Measurements from ENCODE around the gene INTS11.
A peak's percentile ranks its signal among the peaks of the same experiment; 100 is the strongest.

INTS11 gene

DNA sequence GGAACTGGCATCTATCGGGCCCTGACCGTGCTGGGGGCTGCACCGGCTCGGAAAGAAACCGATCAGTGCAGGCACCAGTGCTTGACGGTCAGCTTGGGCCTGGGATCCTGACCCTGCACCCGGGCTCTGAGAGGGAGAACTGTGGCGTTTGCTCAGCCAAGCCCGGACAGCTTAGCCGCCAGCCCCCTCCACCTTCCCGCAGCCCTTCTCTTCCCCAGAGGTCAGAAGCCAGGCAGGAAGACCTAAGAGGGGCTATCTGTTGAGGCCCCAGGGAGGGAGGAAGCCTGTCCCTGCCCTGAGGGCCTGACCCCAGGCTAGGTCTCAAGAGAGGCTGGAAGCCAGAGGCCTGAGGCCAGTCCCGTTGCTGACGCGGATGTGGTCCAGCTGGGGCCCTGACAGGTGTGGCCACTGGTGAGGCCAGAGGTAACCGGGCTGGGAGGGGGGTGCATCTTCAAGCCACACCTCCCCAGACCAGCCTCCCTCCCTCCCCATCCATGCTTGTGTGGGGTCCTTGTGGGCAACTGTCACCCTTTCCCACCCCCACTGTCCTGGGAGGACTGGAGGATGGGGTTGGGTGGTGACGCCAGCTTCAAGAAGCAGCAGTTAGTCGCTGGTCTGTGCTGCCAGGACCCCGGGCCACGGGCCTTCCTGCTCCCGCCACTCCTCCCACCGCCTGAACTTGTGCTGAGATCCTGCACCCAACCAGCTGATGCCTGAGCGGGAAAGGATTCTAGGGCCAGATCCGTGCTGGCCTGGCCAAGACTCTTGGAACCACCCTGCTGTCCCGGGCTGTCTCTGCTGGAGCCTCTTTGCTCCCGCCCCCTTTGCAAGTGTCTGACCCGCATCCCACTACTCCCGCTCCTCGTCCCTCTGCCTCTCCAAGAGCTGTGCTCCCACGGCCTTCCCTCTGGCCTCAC lies 27.3 kb upstream of the INTS11 start:
- no peak overlapping the region for H3K4me3 ChIP-seq (ENCODE audit: low read depth in 1 of 2, low read length in 1 of 2)

DNA sequence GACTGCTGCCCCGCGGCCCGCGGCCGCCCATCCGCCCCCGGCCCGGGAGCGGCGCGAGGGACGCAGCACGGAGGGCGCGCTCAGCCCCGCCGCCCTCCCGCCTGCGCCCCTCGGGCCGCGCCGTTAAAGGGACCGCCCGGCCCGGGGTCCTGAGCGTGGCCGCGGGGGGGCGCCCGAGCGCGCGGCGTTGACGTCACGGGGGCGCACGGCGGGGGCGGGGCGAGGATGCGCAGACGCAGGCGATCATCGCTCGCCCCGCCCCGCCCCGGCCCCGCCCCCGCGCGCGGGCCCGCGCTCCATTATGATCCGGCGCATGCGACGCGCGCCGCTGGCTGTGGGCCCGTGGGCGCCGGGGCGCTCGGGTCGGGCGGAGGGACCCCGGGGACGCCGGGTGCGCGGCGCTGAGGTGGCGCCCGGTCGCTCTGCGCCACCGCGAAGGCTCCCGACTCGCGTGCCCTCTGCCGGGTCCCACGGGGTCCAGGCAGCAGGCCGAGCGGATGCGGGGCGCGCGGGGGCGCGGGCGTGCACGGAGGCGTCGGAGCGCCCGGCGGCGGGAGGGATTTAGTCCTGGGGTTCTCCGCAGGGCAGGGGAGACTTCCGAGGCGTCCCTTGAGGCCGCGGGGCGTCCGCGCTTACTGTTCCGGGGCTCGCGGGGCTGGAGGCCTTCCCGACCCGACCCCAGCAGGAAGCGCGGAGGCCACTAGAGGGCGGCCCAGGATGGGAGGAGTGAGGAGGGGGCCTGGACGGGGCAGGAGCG lies 25.0 kb upstream of the INTS11 start, which contains the start of gene DVL1:
Gene DVL1 (minus strand): TSS at position 163 of the 757 bp plus-strand sequence. CDS start 353 bp downstream, outside the sequence.
- H3K27me3 ChIP-seq: peaks cover 48% of the 10 kb centered on the region
- H3K27ac ChIP-seq: peak within 1 kb of the TSS; percentile 64
- peak within 1 kb of the TSS; percentile 70 to 75 for H3K4me3 ChIP-seq (ENCODE audit: low read depth in 1 of 2, low read length in 1 of 2)
- H3K36me3 ChIP-seq: no peaks in the 10 kb centered on the region
- peaks cover 9% of the 10 kb centered on the region in 2 experiments for H3K4me1 ChIP-seq (ENCODE audit: control insufficient read depth in 1 of 2, insufficient read depth in 1 of 2, low read depth in 1 of 2, low read length in 1 of 2)
- H3K9me3 ChIP-seq: no peaks in the 10 kb centered on the region
- TF ChIP-seq, protein P1, sequence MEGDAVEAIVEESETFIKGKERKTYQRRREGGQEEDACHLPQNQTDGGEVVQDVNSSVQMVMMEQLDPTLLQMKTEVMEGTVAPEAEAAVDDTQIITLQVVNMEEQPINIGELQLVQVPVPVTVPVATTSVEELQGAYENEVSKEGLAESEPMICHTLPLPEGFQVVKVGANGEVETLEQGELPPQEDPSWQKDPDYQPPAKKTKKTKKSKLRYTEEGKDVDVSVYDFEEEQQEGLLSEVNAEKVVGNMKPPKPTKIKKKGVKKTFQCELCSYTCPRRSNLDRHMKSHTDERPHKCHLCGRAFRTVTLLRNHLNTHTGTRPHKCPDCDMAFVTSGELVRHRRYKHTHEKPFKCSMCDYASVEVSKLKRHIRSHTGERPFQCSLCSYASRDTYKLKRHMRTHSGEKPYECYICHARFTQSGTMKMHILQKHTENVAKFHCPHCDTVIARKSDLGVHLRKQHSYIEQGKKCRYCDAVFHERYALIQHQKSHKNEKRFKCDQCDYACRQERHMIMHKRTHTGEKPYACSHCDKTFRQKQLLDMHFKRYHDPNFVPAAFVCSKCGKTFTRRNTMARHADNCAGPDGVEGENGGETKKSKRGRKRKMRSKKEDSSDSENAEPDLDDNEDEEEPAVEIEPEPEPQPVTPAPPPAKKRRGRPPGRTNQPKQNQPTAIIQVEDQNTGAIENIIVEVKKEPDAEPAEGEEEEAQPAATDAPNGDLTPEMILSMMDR (IDR thresholded peaks at IDR 0.05): peak; percentile 47

More for the DNA sequence above, 27.3 kb upstream of the INTS11 start:
- TF ChIP-seq, protein P1 (IDR thresholded peaks at IDR 0.05): no peak
- Histone ChIP-seq H3K36me3 (no peaks in the 10 kb centered on the region), H3K27me3 (peaks cover 71% of the 10 kb centered on the region), H3K9me3 (no peaks in the 10 kb centered on the region), H3K27ac (no peak overlapping the region), H3K4me1 (ENCODE audit: control insufficient read depth in 1 of 2, insufficient read depth in 1 of 2, low read depth in 1 of 2, low read length in 1 of 2) (peaks cover 9 to 20% of the 10 kb centered on the region in 2 experiments)

DNA sequence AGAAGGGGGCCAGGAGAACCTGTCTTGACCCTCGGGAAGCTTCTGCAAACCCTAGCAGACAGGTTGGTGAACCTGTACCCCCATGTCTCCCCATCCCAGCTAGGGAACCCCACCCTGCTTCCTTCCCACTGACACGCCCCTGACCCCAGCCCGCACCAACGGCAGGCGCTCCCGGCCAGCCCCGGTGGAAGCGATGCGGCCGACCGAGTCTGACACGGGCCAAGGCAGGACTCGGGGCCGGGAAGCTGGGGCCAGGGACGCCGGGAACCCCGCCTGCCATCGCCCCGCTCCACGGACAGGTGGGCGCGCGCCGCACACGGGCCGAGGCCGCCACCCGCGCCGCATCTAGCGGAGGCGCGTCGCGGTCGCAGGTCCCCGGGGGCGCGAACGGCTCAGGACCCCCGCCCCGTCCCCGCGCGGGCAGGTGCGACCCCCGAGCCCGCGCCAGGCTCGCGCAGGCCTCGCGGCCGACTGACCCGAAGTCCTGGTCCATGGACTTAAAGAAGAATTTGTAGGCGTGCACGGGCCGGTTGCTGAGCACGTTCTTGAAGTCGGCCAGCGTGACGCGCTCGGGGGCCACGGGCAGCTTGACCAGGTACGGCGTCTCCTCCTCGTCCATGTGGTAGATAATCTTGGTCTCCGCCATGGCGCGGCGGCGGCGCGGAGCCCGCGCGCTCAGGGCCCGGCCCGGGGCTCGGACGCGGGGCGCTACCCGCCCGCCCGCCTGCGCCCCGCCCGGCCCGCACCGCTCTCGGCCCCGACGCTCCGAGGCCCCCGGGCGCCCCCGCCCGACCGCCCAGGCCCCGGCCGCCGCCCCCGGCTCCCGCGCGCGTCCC lies 24.2 kb upstream of the INTS11 start:
- Histone ChIP-seq H3K36me3 (no peaks in the 10 kb centered on the region), H3K27me3 (peaks cover 40% of the 10 kb centered on the region), H3K9me3 (no peaks in the 10 kb centered on the region), H3K4me3 (ENCODE audit: low read depth in 1 of 2, low read length in 1 of 2) (peak overlapping the region; percentile 62 to 70), H3K27ac (no peak overlapping the region), H3K4me1 (ENCODE audit: control insufficient read depth in 1 of 2, insufficient read depth in 1 of 2, low read depth in 1 of 2, low read length in 1 of 2) (peaks cover 9% of the 10 kb centered on the region in 2 experiments)
- TF ChIP-seq, protein P1 (IDR thresholded peaks at IDR 0.05): no peak

DNA sequence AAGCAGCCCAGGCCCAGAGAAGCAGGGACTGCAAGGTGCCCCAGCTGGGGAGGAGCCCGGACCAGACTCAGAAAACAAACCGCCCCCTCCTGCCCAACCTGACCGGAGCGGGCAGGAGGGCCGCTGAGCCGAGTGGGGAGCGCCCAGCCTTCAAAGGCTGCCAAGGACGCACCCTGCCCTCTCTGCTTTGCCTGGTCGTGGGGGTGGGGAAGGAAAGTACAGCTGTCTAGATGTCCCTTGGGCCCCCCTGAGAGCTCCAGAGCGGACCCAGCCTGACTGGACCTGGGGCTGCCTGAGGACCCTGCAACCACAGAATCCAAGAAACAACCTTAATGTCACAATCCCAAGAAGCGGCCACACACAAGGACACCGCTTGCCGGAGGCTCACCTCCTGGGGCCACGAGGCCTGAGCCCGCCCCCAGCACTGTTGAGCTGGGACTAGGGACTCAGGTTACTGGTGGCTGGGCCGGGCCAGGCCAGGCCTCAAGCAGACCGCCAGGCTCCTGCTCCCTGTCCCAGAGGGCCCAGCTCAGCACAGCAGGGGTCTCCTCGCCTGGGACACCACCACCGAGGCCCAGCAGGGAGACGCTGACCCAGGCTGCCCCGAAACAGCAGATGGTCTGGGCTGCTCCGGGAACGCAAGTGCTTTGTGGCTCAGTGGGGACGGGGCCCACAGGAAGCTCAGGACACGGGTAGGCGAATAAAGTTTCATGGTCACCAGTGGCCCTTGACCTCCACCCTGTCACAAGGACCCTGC lies 23.4 kb upstream of the INTS11 start:
- H3K36me3 ChIP-seq: no peaks in the 10 kb centered on the region
- H3K9me3 ChIP-seq: no peaks in the 10 kb centered on the region
- peaks cover 9% of the 10 kb centered on the region in 2 experiments for H3K4me1 ChIP-seq (ENCODE audit: control insufficient read depth in 1 of 2, insufficient read depth in 1 of 2, low read depth in 1 of 2, low read length in 1 of 2)
- TF ChIP-seq, protein P1 (IDR thresholded peaks at IDR 0.05): no peak
- H3K27ac ChIP-seq: no peak overlapping the region
- peak overlapping the region in 1 of 2 experiments; percentile 62 for H3K4me3 ChIP-seq (ENCODE audit: low read depth in 1 of 2, low read length in 1 of 2)
- H3K27me3 ChIP-seq: peaks cover 32% of the 10 kb centered on the region

Measured in neutrophil (primary cell).